NCI-H2227 treated with DMSO at 0.1 percent for 48 hours (cell line): ENCODE measurements around the gene CABP7.
"Not testable (repeated sequence)": the region's sequence is repeated elsewhere in the genome, so short reads cannot be mapped to it uniquely, and the experiment has no call there.

Experiments
- DNase-seq: peaks from one replicate; lab custom pipeline; 2025; lab: John Stamatoyannopoulos, UW

Gene CABP7

DNA sequence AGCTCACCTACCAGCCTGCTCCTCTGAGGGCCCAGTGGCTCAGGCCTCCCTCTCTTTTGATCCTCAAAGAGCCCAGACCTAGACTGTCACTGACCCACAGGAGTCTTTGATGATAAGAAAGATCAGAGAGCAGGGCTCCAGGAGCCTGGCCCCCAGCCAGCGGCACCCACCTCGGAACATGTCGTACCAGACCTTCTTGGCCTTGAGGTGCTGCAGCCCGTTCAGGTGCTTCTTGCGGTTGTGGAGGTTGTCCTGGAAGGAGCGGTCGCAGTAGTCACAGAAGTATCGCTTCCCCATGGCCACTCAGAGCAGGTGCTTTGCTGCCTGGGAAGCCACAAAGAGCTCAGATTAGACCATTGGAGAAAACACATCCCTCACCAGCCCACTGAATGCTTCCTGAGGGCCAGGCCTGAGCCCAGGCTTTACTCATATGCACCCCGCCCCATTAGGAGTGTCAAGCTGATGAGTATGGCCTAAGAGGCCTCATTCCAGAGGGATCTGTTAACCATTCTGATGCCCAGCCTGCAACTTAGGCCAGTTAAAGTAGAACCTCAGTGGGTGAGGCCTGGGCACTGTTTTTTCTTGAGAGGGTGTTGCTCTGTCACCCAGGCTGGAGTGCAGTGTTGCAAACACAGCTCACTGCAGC lies 28.6 kb downstream of the CABP7 start:
- no peak for DNase-seq

GRCh38 chr22:29750029-29750428 lies 30.2 kb downstream of the CABP7 start:
- DNase-seq = no peak

DNA sequence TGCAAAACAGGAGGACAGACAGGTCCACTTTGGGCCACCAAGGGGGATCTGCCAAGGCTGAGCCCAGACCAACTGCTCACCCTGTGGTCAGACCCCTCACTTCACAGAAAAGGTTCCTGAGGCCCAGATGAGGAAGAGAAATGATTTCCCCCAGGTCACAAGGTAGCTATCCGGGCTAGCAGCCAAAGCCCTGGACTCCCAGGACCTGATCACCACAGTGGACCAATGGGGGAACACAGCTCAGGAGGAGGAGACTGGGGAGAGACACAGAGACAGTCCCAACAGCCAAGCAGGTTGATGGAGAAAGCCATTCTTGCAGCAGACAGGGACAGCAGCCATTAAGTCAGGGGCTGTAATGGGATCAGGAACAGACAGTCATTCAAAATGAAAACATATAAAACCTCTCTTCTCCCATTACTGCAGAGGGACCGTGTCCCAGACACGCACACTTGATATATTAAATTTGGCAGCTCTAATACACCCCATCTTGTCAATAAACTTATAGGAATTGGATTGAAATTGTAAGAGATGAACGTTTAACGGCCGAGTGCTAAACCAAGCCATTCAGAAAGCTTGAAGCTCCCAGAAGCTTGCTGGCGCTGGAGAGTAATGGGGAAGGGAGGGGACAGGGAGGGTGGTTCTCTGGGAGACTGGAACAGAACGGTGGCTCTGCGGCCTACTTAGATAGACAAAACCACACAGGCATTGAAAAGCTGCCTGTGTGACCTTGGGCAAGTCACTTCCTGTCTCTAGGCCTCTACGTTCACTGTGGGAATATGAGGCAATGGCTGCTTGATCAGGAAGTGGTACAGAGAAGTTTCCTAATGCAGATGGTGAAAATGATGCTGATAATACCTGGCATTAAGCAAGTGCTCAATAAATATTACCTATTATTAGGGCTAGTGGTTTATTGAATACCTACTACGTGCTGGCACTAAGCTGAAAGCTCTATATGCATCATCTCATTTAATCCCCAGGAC lies 31.0 kb downstream of the CABP7 start:
- no peak for DNase-seq

DNA sequence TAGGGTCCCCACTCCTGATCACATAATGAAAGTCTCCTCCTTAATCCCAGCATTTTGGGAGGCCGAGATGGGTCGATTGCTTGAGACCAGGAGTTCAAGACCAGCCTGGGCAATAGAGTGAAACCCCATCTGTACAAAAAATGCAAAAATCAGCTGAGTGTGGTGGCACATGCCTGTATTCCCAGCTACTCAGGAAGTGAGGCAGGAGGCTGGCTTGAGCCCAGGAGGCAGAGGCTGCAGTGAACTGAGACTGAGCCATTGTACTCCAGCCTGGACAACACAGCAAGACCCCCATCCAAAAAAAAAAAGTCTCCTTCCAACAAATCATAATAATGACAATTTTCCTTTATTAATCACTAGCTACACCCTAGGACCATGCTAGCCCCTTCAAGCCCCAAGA lies 31.9 kb downstream of the CABP7 start:
- DNase-seq = no peak

DNA sequence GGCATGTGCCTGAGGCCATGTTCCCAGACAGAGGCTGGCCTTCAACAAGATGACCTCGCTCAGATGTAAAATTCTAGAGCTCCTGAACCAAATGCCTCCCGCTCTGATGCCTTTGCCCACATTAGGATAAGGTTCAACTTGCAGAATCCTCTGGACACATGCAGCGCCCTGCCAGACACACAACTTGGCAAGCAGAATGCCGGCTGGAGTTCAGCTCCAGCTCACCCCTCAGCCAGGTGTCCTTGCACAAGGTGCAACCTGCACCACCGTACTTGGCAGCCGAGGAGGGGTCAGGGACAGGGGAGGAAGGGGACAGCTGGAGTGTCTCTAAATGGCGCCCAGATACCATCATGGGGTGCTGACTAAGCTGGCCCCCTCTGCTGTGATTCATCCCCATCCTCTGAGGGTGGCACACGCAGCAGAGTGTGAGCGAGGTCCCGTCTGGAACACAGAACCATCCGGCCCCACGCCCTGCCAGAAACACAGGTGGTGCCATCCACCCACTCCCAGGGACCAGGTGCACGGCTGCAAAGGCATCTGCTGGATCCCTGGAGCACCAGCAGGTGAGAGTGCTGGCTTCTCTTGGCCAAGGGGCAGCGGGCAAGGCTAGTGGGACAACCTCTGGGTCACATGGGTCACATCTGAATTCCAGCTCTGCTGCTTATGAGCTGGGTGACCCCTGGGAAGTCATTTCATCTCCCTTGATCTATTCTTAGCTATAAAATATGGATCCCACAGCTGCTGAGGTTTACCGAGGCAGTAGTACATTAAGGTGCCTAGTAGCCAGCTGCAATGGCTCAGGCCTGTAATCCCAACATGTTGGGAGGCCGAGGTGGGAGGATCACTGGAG lies 34.2 kb downstream of the CABP7 start:
- no peak for DNase-seq

- DNase-seq = not testable (repeated sequence)
These were observed 35.0 kb downstream of the CABP7 start for GRCh38 chr22:29754658-29755395.

DNA sequence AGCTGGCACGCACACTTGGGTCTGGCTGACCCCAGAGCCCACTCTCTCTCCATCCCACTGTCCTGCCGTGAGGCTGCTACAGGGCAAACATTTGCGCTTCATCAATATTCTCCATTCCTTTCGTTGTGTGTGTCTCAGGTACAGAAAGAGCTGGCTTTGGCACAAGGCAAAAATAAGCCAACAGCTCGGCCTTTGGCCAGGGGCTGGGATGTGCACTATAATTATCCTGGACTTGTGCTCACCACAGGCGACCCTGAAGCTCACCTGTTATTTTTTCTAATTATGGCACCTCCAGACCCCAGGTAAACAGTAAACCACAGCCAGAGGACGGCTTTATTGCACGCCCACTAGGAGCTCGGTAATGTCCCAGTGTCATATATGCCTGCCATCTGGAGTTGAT lies 36.1 kb downstream of the CABP7 start:
- DNase-seq = no peak

GRCh38 chr22:29756341-29756740 lies 36.5 kb downstream of the CABP7 start:
- no peak for DNase-seq

DNA sequence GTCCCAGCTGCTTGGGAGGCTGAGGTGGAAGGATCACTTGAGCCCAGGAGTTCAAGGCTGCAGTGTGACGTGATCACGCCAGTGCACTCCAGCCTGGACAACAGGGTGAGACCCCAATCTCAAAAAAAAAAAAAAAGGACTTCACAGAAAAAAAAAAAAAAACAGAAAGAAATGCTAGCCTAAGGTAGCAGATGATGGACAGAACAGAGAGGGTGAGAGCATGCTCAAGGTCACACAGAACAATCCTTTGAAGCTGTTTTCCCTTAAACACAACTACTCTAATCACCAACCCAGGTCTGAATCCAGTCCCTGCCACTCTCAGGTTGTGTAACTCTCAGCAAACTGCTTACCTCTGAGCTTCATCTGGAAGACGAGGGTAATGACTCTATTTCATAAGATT lies 37.3 kb downstream of the CABP7 start:
- DNase-seq = no peak

DNA sequence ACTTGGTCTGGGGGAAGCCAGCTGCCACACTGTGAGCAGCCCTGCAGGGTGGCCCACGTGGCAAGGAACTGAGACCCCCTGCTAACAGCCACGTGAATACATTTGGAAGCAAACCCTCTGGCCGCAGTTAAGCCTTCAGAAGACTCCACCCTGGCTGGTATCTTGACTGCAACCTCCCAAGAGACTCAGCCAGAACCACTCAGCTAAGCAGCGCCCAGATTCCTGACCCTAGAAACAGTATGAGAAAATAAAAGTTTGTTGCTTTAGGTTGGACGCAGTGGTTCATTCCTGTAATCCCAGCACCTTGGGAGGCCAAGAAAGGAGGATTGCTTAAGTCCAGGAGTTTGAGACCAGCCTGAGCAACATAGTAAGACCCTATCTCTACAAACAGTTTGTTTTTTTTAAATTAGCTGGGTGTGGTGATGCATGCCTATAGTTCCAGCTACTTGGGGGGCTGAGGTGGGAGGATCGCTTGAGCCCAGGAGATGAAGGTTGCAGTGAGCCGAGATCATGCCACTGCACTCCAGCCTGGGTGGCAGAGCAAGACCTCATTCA lies 38.3 kb downstream of the CABP7 start:
- no peak for DNase-seq

- DNase-seq = no peak
These were observed 39.2 kb downstream of the CABP7 start for GRCh38 chr22:29758959-29759358.

- DNase-seq = peak; percentile 28
These were observed 42.5 kb downstream of the CABP7 start for GRCh38 chr22:29762263-29762662.

DNA sequence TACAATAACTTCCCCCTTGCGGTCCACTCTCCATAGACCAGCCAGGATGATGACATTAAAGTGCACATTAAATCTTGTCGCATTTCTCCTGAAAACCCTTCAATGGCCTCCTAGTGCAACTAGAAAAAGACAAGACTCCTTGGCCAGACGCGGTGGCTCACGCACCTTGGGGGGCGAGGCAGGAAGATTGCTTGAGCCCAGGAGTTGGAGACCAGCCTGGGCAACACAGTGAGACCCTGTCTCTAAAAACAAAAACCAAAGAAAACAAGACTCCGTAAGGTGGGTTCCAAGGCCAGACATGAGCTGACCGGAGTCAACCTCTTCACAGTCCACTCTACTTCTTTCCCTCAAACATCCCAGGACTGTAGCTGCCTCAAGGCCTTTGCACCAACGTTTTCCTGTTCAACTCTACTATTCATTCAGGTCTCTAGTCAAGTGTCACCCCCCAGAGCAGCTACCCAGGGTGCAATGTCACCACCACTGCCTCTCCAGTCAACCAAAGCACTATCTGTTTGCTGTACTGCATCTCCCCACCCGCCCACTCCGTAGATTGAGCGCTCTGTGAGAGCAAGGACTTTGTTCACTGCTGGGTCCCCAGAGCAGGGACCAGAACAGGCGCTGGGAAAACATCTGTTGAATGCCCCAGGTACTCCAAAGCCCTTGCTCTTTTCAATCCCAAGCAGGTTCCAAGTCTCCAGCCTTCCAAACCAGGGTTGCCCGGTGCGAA lies 46.3 kb downstream of the CABP7 start:
- DNase-seq = no peak

DNA sequence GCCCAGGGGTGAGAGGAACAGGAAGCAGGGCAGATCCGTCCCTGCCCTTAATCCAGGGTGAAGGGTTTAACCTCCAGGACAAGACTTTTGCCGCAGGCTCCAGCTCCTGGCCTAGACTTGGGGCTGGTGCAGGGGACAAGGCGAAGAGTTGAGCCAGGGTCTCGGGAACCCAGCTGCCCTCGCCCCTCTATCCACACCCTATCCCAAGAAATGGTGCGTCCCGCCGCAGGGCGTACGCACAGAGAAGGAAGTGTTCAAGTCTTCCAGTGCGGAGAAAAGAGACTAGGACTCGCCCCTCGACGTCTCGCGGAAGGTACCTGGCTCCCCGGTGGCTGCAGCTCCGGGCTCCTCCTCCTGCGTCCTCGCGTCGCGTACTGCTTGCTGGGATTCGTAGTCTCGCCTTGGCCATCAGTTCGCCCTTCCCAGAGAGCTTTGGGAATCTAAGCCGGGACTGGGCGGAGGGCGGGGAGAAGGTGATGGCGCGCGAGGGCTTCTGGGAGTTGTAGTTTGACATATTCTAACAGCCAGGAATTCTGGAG lies 46.9 kb downstream of the CABP7 start, which contains the start of gene ZMAT5:
TSS of gene ZMAT5 (minus strand) at position 376 of the 539 bp plus-strand sequence. CDS start 18,463 bp downstream, outside the sequence.
- peak; percentile 92 for DNase-seq

DNA sequence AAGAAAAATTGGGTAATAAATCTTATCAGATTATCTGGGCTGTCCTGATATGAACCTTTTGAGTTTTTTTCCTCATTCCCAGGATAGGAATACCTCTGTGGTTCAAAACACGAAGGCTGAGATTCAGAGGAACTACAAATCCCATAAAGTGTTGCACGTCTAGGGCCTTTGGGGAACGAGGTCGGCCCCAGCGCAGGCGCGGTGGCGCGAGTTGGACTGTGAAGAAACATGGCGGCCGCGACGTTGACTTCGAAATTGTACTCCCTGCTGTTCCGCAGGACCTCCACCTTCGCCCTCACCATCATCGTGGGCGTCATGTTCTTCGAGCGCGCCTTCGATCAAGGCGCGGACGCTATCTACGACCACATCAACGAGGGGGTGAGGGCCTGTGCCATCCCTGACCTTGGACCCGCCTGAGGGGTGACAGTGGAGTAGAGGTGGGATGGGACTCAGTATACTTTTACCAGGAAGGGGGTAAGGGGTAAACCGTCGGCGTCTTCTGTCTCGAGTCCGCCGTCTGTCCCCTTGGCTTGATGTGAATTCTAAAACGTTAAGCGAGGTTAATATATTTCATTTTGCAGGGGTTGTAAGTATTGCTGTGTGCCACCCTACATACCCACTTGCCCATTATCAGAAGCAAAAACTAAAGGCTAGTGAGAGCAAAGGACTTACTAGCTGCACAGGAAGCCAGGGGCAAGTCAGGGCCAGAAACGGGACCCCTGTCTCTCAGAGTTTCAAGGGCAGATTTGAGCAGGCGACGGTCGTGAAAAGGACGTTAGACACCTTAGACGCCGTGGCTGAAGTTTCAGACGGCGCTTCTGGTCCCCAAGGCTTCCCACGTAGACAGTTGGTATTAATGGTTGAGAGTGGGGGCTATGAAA lies 47.6 kb downstream of the CABP7 start, which contains the start of gene UQCR10:
TSS of gene UQCR10 (plus strand) at position 199 of the 881 bp plus-strand sequence. CDS start at position 229, 30 bp downstream.
- DNase-seq = peak; percentile 92

DNA sequence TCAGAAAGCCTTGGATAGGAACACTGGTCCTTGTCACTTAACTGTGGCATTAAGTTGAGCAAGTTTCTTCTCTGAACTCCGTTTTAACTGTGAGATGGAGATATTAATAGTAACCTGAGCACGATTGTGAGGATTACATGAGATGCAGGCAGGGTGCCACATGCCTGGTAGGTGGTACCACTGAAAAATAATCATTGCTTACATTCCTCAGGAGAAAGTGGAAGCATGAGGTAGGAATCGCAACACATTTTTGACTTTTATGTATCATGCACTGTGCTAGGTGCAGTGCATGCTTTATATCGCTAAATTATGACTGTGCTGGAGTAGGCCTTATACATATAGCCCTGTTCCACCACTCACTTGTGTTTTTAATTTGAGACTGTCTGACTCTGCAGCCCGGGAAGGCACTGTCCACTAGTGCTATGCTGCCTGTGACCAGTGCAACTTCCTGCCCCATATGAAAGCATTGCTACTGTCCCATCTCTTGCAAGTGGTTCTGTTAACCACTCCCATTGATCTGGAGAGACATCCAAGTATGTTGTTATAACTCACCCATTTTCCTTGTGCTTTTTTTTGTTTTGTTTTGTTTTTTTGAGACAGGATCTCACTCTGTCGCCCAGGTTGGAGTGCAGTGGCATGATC lies 48.4 kb downstream of the CABP7 start:
- no peak for DNase-seq

DNA sequence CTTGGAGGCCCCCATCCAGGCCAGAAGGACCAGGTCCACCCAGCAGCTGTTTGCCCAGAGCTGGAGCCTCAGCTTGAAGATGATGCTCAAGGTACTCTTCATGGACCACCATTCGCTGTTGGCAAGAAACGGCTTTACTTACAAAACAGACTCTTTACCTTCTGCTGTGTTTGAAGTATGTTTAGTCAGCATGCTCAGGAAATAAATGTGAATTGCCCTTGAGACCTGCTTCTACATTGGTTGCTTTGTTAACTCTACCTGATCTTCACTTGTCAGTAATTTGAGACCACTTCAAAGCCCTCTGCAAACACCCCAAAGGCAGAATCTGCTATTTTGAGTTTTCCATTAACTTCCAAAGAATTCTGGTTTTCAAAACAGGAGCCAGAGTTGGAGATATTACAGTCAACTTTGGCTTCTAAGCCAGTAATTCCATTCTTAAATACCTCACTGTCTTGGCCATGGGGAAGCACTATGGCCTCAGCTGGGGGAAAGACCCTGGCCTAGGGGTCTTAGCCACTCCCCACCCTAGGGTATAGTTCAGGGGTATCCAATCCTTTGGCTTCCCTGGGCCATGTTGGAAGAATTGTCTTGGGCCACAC lies 50.0 kb downstream of the CABP7 start:
- no peak for DNase-seq

- no peak for DNase-seq
These were observed 52.4 kb downstream of the CABP7 start for GRCh38 chr22:29772170-29772641.
